ENCODE results near the gene EIF4ENIF1. TPM values are rescaled to one million over a fixed set of nuclear protein-coding genes. Genes with fewer than 3 reads are reported as not detected.
"Not testable (repeated sequence)": the region's sequence is repeated elsewhere in the genome, so short reads cannot be mapped to it uniquely, and the experiment has no call there.

EIF4ENIF1 gene
- total RNA-seq, 1 donor from 2014 or later: 46.4 TPM

GRCh38 chr22:31509061-31509762 is 19.6 kb upstream of the EIF4ENIF1 start:
- ATAC-seq (ENCODE audit: low read depth): no peak
- H3K27me3 Mint-ChIP-seq: no peaks in the 10 kb centered on the region
- intact Hi-C loops (cut with micrococcal nuclease): no loop called here
- no peak overlapping the region for H3K27ac Mint-ChIP-seq
- H3K36me3 Mint-ChIP-seq (ENCODE audit: low read depth): peaks cover 43% of the 10 kb centered on the region
- DNase-seq: no peak
- H3K9me3 Mint-ChIP-seq: peaks cover 7% of the 10 kb centered on the region
- POLR2A ChIA-PET: no interaction called here
- no peak overlapping the region for H3K4me3 Mint-ChIP-seq
- H3K4me1 Mint-ChIP-seq: peaks cover 11% of the 10 kb centered on the region
- CTCF ChIA-PET: no interaction called here
- TF ChIP-seq CTCF (IDR thresholded peaks at IDR 0.05): no peak

- Mint-ChIP-seq H3K27me3 (no peaks in the 10 kb centered on the region), H3K4me1 (peaks cover 11% of the 10 kb centered on the region), H3K9me3 (peaks cover 7% of the 10 kb centered on the region), H3K4me3 (no peak overlapping the region), H3K27ac (no peak overlapping the region), H3K36me3 (ENCODE audit: low read depth) (peaks cover 43% of the 10 kb centered on the region)
- CTCF ChIA-PET: no interaction called here
- TF ChIP-seq CTCF (IDR thresholded peaks at IDR 0.05): no peak
- no peak for DNase-seq
- intact Hi-C loops (cut with micrococcal nuclease): no loop called here
- POLR2A ChIA-PET: no interaction called here
- ATAC-seq (ENCODE audit: low read depth): no peak
Observed at GRCh38 chr22:31508536-31508935, 18.9 kb upstream of the EIF4ENIF1 start.

- POLR2A ChIA-PET; H3K9me3 Mint-ChIP-seq; CTCF ChIA-PET; intact Hi-C loops (cut with micrococcal nuclease); H3K27ac Mint-ChIP-seq; DNase-seq; H3K4me3 Mint-ChIP-seq; ATAC-seq (ENCODE audit: low read depth); H3K27me3 Mint-ChIP-seq: not testable (repeated sequence)
- Mint-ChIP-seq H3K36me3 (ENCODE audit: low read depth) (peaks cover 40% of the 10 kb centered on the region), H3K4me1 (peaks cover 11% of the 10 kb centered on the region)
Observed at GRCh38 chr22:31507517-31507916, 17.9 kb upstream of the EIF4ENIF1 start.

GRCh38 chr22:31504282-31504681 is 14.6 kb upstream of the EIF4ENIF1 start:
- no peak for ATAC-seq (ENCODE audit: low read depth)
- peaks cover 7% of the 10 kb centered on the region for H3K9me3 Mint-ChIP-seq
- H3K4me3 Mint-ChIP-seq: no peak overlapping the region
- H3K4me1 Mint-ChIP-seq: peaks cover 11% of the 10 kb centered on the region
- H3K27me3 Mint-ChIP-seq: no peaks in the 10 kb centered on the region
- H3K36me3 Mint-ChIP-seq (ENCODE audit: low read depth): peaks cover 35% of the 10 kb centered on the region
- TF ChIP-seq CTCF (IDR thresholded peaks at IDR 0.05): no peak
- ChIA-PET POLR2A (no interaction called here), CTCF (no interaction called here)
- DNase-seq: no peak
- intact Hi-C loops (cut with micrococcal nuclease): no loop called here
- no peak overlapping the region for H3K27ac Mint-ChIP-seq

- Mint-ChIP-seq H3K27me3 (no peaks in the 10 kb centered on the region), H3K9me3 (peaks cover 7% of the 10 kb centered on the region), H3K27ac (no peak overlapping the region), H3K36me3 (ENCODE audit: low read depth) (peaks cover 27% of the 10 kb centered on the region), H3K4me3 (no peak overlapping the region), H3K4me1 (peaks cover 11% of the 10 kb centered on the region)
- CTCF ChIA-PET: no interaction called here
- POLR2A ChIA-PET: no interaction called here
- no peak for DNase-seq
- no peak for TF ChIP-seq CTCF (IDR thresholded peaks at IDR 0.05)
- intact Hi-C loops (cut with micrococcal nuclease): no loop called here
- ATAC-seq (ENCODE audit: low read depth): no peak
Observed at GRCh38 chr22:31503211-31503964, 13.7 kb upstream of the EIF4ENIF1 start.

Data from activated B cell treated with CpG ODN at 0.5 μM for 24 hours (primary cell).